Vagina (tissue), 2 donors: Measurements from ENCODE around the gene TBC1D30.

Experiments used
- POLR2A ChIP-seq, 2 donors: fragments of 450-650 bp; IDR thresholded peaks; one replicate each; pipeline ENCODE4 v1.6.1; 2017; ENCODE audit warnings: antibody characterized with exemption in 2 of 2, mild to moderate bottlenecking in 2 of 2, moderate library complexity in 2 of 2
- TF ChIP-seq, protein P1 (sequence below), 3 experiments: fragments of 450-650 bp in 2 of 3; fragments of 200-600 bp in 1 of 3; sonication (generic) in 1 of 3; IDR thresholded peaks; one replicate each; pipeline ENCODE4 v1.5.1; 2017 to 2019; ENCODE audit warnings: antibody characterized with exemption in 3 of 3, mild to moderate bottlenecking in 2 of 3, moderate library complexity in 2 of 3

DNA sequence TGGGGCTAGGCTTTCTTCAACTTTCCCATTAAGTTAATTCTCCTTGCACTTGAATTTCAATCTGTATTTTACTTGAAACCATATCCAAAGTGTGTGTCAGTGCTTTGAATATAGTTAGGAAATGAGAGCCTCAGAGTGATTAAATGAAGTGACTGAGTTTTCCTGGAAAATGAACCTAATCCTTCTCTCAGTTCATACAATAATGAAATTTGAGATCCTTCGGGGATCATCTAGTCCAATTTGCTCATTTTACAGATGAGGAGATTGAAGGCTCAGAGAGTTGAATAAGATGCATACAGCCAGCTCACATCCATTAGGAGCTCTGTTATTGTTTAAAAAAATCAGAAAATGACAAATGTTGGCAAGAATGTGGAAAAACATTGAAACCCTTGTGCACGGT is 18.3 kb upstream of the TBC1D30 start:
- TF ChIP-seq, protein P1, sequence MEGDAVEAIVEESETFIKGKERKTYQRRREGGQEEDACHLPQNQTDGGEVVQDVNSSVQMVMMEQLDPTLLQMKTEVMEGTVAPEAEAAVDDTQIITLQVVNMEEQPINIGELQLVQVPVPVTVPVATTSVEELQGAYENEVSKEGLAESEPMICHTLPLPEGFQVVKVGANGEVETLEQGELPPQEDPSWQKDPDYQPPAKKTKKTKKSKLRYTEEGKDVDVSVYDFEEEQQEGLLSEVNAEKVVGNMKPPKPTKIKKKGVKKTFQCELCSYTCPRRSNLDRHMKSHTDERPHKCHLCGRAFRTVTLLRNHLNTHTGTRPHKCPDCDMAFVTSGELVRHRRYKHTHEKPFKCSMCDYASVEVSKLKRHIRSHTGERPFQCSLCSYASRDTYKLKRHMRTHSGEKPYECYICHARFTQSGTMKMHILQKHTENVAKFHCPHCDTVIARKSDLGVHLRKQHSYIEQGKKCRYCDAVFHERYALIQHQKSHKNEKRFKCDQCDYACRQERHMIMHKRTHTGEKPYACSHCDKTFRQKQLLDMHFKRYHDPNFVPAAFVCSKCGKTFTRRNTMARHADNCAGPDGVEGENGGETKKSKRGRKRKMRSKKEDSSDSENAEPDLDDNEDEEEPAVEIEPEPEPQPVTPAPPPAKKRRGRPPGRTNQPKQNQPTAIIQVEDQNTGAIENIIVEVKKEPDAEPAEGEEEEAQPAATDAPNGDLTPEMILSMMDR (IDR thresholded peaks at IDR 0.05): no peak
- TF ChIP-seq POLR2A (IDR thresholded peaks at IDR 0.05): no peak
